ENCODE results near the gene REEP2.

- TF ChIP-seq CTCF (IDR thresholded peaks at IDR 0.05; ENCODE audit: low read length): no peak
- no peak for TF ChIP-seq EZH2 (IDR thresholded peaks at IDR 0.05; ENCODE audit: borderline replicate concordance, low read length)
Observed at GRCh38 chr5:138460032-138460693, 21.3 kb downstream of the REEP2 start.
